Measurements from ENCODE around the gene XPC. TPM values are rescaled to one million over a fixed set of nuclear protein-coding genes. Genes with fewer than 3 reads are reported as not detected.

Gene XPC
- total RNA-seq, 2 donors from 2014 or later: 33.0 to 40.0 TPM

- Histone ChIP-seq H3K27ac (ENCODE audit: low read depth, low read length) (no peak overlapping the region), H3K9ac (ENCODE audit: extremely low read depth, low read length, poor library complexity, severe bottlenecking) (no peak overlapping the region), H3K36me3 (ENCODE audit: control insufficient read depth, insufficient read depth, low read length) (peaks cover 61% of the 10 kb centered on the region), H3K4me3 (ENCODE audit: low read length) (no peak overlapping the region), H3K9me3 (ENCODE audit: control insufficient read depth, low read length) (no peaks in the 10 kb centered on the region), H3K27me3 (ENCODE audit: control insufficient read depth, insufficient read depth, low read length, poor library complexity, severe bottlenecking) (no peaks in the 10 kb centered on the region), H3K4me1 (ENCODE audit: control insufficient read depth, insufficient read depth, low read length) (no peaks in the 10 kb centered on the region)
- Mint-ChIP-seq H3K9me3 (no peaks in the 10 kb centered on the region), H3K4me1 (peaks cover 9% of the 10 kb centered on the region), H3K36me3 (ENCODE audit: low read depth) (peaks cover 70% of the 10 kb centered on the region), H3K27ac (no peak overlapping the region), H3K4me3 (no peak overlapping the region), H3K27me3 (ENCODE audit: insufficient read depth) (no peaks in the 10 kb centered on the region)
- WGBS, 2 experiments (ENCODE audit: insufficient coverage in 1 of 2, insufficient read length in 1 of 2): 94 to 100% methylated on average over 1 to 2 of the region's 2 CpGs
- TF ChIP-seq, protein P1, sequence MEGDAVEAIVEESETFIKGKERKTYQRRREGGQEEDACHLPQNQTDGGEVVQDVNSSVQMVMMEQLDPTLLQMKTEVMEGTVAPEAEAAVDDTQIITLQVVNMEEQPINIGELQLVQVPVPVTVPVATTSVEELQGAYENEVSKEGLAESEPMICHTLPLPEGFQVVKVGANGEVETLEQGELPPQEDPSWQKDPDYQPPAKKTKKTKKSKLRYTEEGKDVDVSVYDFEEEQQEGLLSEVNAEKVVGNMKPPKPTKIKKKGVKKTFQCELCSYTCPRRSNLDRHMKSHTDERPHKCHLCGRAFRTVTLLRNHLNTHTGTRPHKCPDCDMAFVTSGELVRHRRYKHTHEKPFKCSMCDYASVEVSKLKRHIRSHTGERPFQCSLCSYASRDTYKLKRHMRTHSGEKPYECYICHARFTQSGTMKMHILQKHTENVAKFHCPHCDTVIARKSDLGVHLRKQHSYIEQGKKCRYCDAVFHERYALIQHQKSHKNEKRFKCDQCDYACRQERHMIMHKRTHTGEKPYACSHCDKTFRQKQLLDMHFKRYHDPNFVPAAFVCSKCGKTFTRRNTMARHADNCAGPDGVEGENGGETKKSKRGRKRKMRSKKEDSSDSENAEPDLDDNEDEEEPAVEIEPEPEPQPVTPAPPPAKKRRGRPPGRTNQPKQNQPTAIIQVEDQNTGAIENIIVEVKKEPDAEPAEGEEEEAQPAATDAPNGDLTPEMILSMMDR (conservative IDR thresholded peaks at IDR 0.05): no peak
- DNase-seq: no peak
These were observed 9.0 kb downstream of the XPC start for GRCh38 chr3:14169435-14169834.

- H3K4me1 Mint-ChIP-seq: peaks cover 9% of the 10 kb centered on the region
- Histone ChIP-seq H3K4me3 (ENCODE audit: low read length) (no peak overlapping the region), H3K4me1 (ENCODE audit: control insufficient read depth, insufficient read depth, low read length) (no peaks in the 10 kb centered on the region), H3K9me3 (ENCODE audit: control insufficient read depth, low read length) (peaks cover 10% of the 10 kb centered on the region), H3K9ac (ENCODE audit: extremely low read depth, low read length, poor library complexity, severe bottlenecking) (no peak overlapping the region), H3K27me3 (ENCODE audit: control insufficient read depth, insufficient read depth, low read length, poor library complexity, severe bottlenecking) (no peaks in the 10 kb centered on the region), H3K36me3 (ENCODE audit: control insufficient read depth, insufficient read depth, low read length) (peaks cover 80% of the 10 kb centered on the region), H3K27ac (ENCODE audit: low read depth, low read length) (no peak overlapping the region)
- no peak overlapping the region for H3K27ac Mint-ChIP-seq
- H3K4me3 Mint-ChIP-seq: no peak overlapping the region
- H3K36me3 Mint-ChIP-seq (ENCODE audit: low read depth): peaks cover 85% of the 10 kb centered on the region
- no peaks in the 10 kb centered on the region for H3K27me3 Mint-ChIP-seq (ENCODE audit: insufficient read depth)
- DNase-seq: no peak
- WGBS, 2 experiments (ENCODE audit: insufficient coverage in 1 of 2, insufficient read length in 1 of 2): 92 to 96% methylated on average over 8 to 9 of the region's 9 CpGs
- H3K9me3 Mint-ChIP-seq: peaks cover 8% of the 10 kb centered on the region
- TF ChIP-seq, protein P1 (conservative IDR thresholded peaks at IDR 0.05): no peak
These were observed 11.4 kb downstream of the XPC start for GRCh38 chr3:14166877-14167603.

DNA sequence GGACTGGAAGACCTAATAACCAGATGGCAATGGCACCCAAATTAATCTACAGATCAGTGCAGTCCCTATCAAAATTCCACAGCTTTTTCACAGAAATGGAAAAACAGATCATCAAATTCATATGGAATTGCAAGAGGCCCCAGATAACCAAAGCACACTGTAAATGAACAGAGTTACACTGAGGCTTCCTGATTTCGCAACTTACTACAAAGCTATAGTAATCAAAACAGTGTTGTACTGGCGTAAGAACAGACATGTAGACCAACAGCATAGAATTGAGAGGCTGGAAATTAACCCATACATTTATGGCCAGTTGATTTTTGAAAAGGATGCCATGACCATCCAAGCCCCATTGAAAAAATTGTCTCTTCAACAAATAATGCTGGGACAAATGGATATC, 16.2 kb downstream of the XPC start:
- TF ChIP-seq, protein P1 (conservative IDR thresholded peaks at IDR 0.05): no peak
- peaks cover 22% of the 10 kb centered on the region for H3K9me3 Mint-ChIP-seq
- Histone ChIP-seq H3K9ac (ENCODE audit: extremely low read depth, low read length, poor library complexity, severe bottlenecking) (no peak overlapping the region), H3K27ac (ENCODE audit: low read depth, low read length) (no peak overlapping the region), H3K27me3 (ENCODE audit: control insufficient read depth, insufficient read depth, low read length, poor library complexity, severe bottlenecking) (no peaks in the 10 kb centered on the region), H3K4me3 (ENCODE audit: low read length) (no peak overlapping the region), H3K36me3 (ENCODE audit: control insufficient read depth, insufficient read depth, low read length) (peaks cover 89% of the 10 kb centered on the region), H3K4me1 (ENCODE audit: control insufficient read depth, insufficient read depth, low read length) (no peaks in the 10 kb centered on the region), H3K9me3 (ENCODE audit: control insufficient read depth, low read length) (peaks cover 27% of the 10 kb centered on the region)
- no peak overlapping the region for H3K4me3 Mint-ChIP-seq
- no peak overlapping the region for H3K27ac Mint-ChIP-seq
- H3K4me1 Mint-ChIP-seq: no peaks in the 10 kb centered on the region
- no peaks in the 10 kb centered on the region for H3K27me3 Mint-ChIP-seq (ENCODE audit: insufficient read depth)
- WGBS, 2 experiments (ENCODE audit: insufficient coverage in 1 of 2, insufficient read length in 1 of 2): 88 to 96% methylated on average over 2 of the region's 2 CpGs
- no peak for DNase-seq
- H3K36me3 Mint-ChIP-seq (ENCODE audit: low read depth): peaks cover 93% of the 10 kb centered on the region

All from endodermal cell (in vitro differentiated cells).